Lung (tissue), 12 donors: ENCODE results near the gene KANSL2. TPM values are rescaled to one million over a fixed set of nuclear protein-coding genes. Genes with fewer than 3 reads are reported as not detected.

ENCODE experiments used
- ATAC-seq: fragments of 200-7000 bp; cut with Tn5 transposase; one replicate; pipeline ENCODE4 v1.9.1; 2020; ENCODE audit warnings: moderate number of reproducible peaks; ENCODE audit not compliant: insufficient read depth, low FRiP score
- DNase-seq, 3 donors: peaks; one replicate each; pipeline ENCODE4 v3.0.0-alpha.2; 2013 to 2017
- H3K27ac ChIP-seq, 2 donors: one replicate each; pipeline ENCODE4 v1.5.1; 2013; ENCODE audit warnings: mild to moderate bottlenecking in 2 of 2, moderate library complexity in 2 of 2, control low read depth in 1 of 2, inconsistent platforms in 1 of 2, low read depth in 1 of 2, low read length in 1 of 2
- H3K27me3 ChIP-seq, 3 donors: one replicate each; pipeline ENCODE4 v1.5.1; 2013; ENCODE audit warnings: low read length in 2 of 3; ENCODE audit not compliant: control insufficient read depth in 3 of 3, insufficient read depth in 3 of 3
- H3K36me3 ChIP-seq, 4 donors: one replicate each; pipeline ENCODE4 v1.5.1; 2013; ENCODE audit warnings: low read length in 4 of 4, mild to moderate bottlenecking in 1 of 4, moderate library complexity in 1 of 4; ENCODE audit not compliant: control insufficient read depth in 4 of 4, insufficient read depth in 4 of 4
- H3K4me1 ChIP-seq, 5 donors: one replicate each; pipeline ENCODE4 v1.5.1; 2013; ENCODE audit warnings: low read length in 5 of 5, mild to moderate bottlenecking in 2 of 5, moderate library complexity in 1 of 5; ENCODE audit not compliant: control insufficient read depth in 5 of 5, insufficient read depth in 5 of 5
- H3K4me3 ChIP-seq: one replicate; pipeline ENCODE4 v1.5.1; 2013; ENCODE audit warnings: mild to moderate bottlenecking, control low read depth, moderate library complexity
- H3K9ac ChIP-seq, 2 donors: one replicate each; pipeline ENCODE4 v1.5.1; 2013; ENCODE audit warnings: low read length in 2 of 2, control low read depth in 1 of 2; ENCODE audit not compliant: insufficient read depth in 1 of 2
- H3K9me3 ChIP-seq, 4 donors: one replicate each; pipeline ENCODE4 v1.5.1; 2013; ENCODE audit warnings: low read length in 3 of 4, mild to moderate bottlenecking in 1 of 4, moderate library complexity in 1 of 4; ENCODE audit not compliant: control insufficient read depth in 4 of 4, insufficient read depth in 3 of 4
- CTCF ChIP-seq: IDR thresholded peaks from 2 replicates; pipeline ENCODE4 v1.5.1; 2012; ENCODE audit warnings: mild to moderate bottlenecking; ENCODE audit errors: control extremely low read depth, extremely low read depth
- WGBS, 2 donors: extraction: QIAGEN DNeasy Blood & Tissue Kit; methylation state at CpG; one replicate each; pipeline ENCODE4 v1.1.7; 2013; 5-methylcytosine and 5-hydroxymethylcytosine counted together
- polyA plus RNA-seq, 2 donors: library from polyadenylated mRNA; stranded (reverse); fragments of 200-250 nt; gene quantifications; one replicate each; pipeline ENCODE4 v1.2.1, GENCODE V29; 2013
- total RNA-seq, 2 donors: library from RNA; depleted of rRNA in 1 of 2; stranded (reverse); fragments of >200 nt in 1 of 2; gene quantifications; one replicate each; pipeline ENCODE4 v1.2.1, GENCODE V29; 2014 to 2021
- donor health status: control.
- donor health status: control.
- donor health status: Bipolar disorder and iron deficiency.
- donor health status: healthy.
- donor health status: DM: yes; HTN: yes; CAD: no.

The KANSL2 gene
- total and polyA plus RNA-seq, 4 donors: 25.8 to 45.1 (median 33.0) TPM

GRCh38 chr12:48678551-48679185 is 3.4 kb downstream of the KANSL2 start:
- Histone ChIP-seq H3K4me3 (no peak overlapping the region), H3K9me3 (no peaks in the 10 kb centered on the region), H3K36me3 (peaks cover 7 to 27% (median 19%) of the 10 kb centered on the region in 4 donors), H3K27ac (no peak overlapping the region), H3K4me1 (peaks cover 4 to 34% (median 13%) of the 10 kb centered on the region in 5 donors), H3K27me3 (peaks cover 0 to 2% (median 0%) of the 10 kb centered on the region in 3 donors), H3K9ac (no peak overlapping the region)
- TF ChIP-seq CTCF: no peak
- ATAC-seq (no peak), DNase-seq (no peak)
- WGBS, 2 donors: 21 to 48% methylated on average over 3 of the region's 3 CpGs

GRCh38 chr12:48671231-48671856 is 10.7 kb downstream of the KANSL2 start:
- H3K4me3 ChIP-seq: no peak overlapping the region
- no peak for DNase-seq
- H3K9ac ChIP-seq: no peak overlapping the region
- H3K27me3 ChIP-seq: no peaks in the 10 kb centered on the region
- WGBS, 2 donors: 87 to 92% methylated on average over 8 of the region's 8 CpGs
- H3K27ac ChIP-seq: no peak overlapping the region
- no peak for ATAC-seq
- no peak for TF ChIP-seq CTCF
- no peaks in the 10 kb centered on the region for H3K9me3 ChIP-seq
- peaks cover 26 to 47% (median 39%) of the 10 kb centered on the region in 4 donors for H3K36me3 ChIP-seq
- H3K4me1 ChIP-seq: peaks cover 0 to 5% (median 0%) of the 10 kb centered on the region in 5 donors

- WGBS, 2 donors: 94 to 96% methylated on average over 14 of the region's 14 CpGs
- H3K4me3 ChIP-seq: no peak overlapping the region
- ATAC-seq: no peak
These were observed 13.0 kb downstream of the KANSL2 start for GRCh38 chr12:48668996-48669395.

More at GRCh38 chr12:48668996-48669395, 13.0 kb downstream of the KANSL2 start:
- H3K36me3 ChIP-seq: peaks cover 33 to 51% (median 42%) of the 10 kb centered on the region in 4 donors
- no peaks in the 10 kb centered on the region for H3K9me3 ChIP-seq
- H3K9ac ChIP-seq: no peak overlapping the region
- H3K27me3 ChIP-seq: no peaks in the 10 kb centered on the region
- no peak for TF ChIP-seq CTCF
- H3K27ac ChIP-seq: no peak overlapping the region
- peaks cover 0 to 5% (median 0%) of the 10 kb centered on the region in 5 donors for H3K4me1 ChIP-seq
- no peak for DNase-seq
